OCI-LY3 (cell line): ENCODE measurements around the gene C1orf116.

Experiments used
- EZH2phosphoT487 ChIP-seq: fragments of 200-600 bp; shearing (Covaris generic); IDR thresholded peaks from 2 replicates; pipeline ENCODE4 v1.6.1; 2018; ENCODE audit warnings: antibody characterized with exemption, mixed run types, low read depth
- TF ChIP-seq, protein P1 (sequence below): fragments of 200-600, 300-600 bp; sonication (generic); IDR thresholded peaks from 2 replicates; pipeline ENCODE4 v1.5.1; 2014; ENCODE audit warnings: antibody characterized with exemption, low read length, low read depth

DNA sequence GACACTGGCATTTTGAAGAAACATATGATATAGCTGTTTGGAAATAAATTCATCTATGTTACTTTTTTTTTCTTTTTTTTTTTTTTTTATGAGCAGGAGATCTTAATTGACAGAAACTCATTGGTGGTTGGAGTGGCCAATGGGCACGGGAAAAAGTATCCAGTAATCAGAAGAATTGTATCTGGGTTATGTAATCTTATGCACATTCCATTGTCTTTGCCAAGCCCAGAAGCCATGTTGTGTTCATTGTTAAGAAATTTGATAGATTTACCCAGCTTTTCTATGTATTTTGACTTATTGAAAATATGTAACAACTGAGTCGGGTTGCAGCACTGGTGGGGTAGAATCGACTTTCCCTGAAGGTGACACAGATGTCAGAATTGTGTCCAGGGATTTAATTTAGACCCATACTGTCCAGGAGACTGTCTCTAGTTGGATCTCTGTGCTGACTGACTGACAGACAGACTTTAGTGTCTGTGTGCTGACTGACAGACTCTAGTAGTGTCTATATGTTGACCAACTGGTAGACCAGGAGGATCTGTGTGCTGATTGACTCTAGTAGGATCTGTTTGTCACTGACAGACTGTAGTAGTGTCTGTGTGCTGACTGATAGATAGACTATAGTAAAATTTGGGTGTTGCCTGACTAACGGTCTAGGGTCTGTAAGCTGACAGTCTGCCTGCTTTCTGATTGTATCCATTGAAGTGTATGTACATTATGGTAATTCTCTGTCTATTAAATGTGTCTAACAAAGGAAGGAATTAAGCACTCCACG lies 43.8 kb upstream of the C1orf116 start:
- TF ChIP-seq, protein P1, sequence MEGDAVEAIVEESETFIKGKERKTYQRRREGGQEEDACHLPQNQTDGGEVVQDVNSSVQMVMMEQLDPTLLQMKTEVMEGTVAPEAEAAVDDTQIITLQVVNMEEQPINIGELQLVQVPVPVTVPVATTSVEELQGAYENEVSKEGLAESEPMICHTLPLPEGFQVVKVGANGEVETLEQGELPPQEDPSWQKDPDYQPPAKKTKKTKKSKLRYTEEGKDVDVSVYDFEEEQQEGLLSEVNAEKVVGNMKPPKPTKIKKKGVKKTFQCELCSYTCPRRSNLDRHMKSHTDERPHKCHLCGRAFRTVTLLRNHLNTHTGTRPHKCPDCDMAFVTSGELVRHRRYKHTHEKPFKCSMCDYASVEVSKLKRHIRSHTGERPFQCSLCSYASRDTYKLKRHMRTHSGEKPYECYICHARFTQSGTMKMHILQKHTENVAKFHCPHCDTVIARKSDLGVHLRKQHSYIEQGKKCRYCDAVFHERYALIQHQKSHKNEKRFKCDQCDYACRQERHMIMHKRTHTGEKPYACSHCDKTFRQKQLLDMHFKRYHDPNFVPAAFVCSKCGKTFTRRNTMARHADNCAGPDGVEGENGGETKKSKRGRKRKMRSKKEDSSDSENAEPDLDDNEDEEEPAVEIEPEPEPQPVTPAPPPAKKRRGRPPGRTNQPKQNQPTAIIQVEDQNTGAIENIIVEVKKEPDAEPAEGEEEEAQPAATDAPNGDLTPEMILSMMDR = no peak
- TF ChIP-seq EZH2phosphoT487 = no peak
